Activated CD4-positive, alpha-beta T cell treated with anti-CD3 and anti-CD28 coated beads, Interleukin-2, Interleukin-6, amounts not matched to agents 100 ng/mL and 50 ng/mL, durations not matched to agents 16 hours and 8 hours (primary cell): ENCODE results near the gene GOLGA8F.
A peak's percentile ranks its signal among the peaks of the same experiment; 100 is the strongest.
"Not testable (repeated sequence)": the region's sequence is repeated elsewhere in the genome, so short reads cannot be mapped to it uniquely, and the experiment has no call there.

ENCODE experiments used
- DNase-seq: peaks from one replicate; pipeline ENCODE4 v3.0.0-alpha.2; 2020

The GOLGA8F gene

GRCh38 chr15:28378364-28378763 lies at the start of gene GOLGA8F:
GOLGA8F (plus strand) TSS chr15:28378664; CDS start chr15:28378762, 98 bp downstream.
- DNase-seq: not testable (repeated sequence)

GRCh38 chr15:28357984-28358383 lies 20.5 kb upstream of the GOLGA8F start, which contains the start of gene GOLGA6L24:
GOLGA6L24 (minus strand) TSS chr15:28358084; CDS start chr15:28358023, 61 bp downstream.
- DNase-seq: not testable (repeated sequence)

- not testable (repeated sequence) for DNase-seq
These were observed 13.0 kb upstream of the GOLGA8F start for GRCh38 chr15:28365502-28365901.

GRCh38 chr15:28380053-28380452 lies 1.6 kb downstream of the GOLGA8F start:
- peak; percentile 18 for DNase-seq

GRCh38 chr15:28396022-28396421 lies 17.6 kb downstream of the GOLGA8F start:
- DNase-seq: not testable (repeated sequence)

- DNase-seq: not testable (repeated sequence)
These were observed 24.4 kb downstream of the GOLGA8F start for GRCh38 chr15:28402774-28403435.

- not testable (repeated sequence) for DNase-seq
These were observed 42.0 kb downstream of the GOLGA8F start for GRCh38 chr15:28420470-28420869.

- DNase-seq: not testable (repeated sequence)
These were observed 57.1 kb downstream of the GOLGA8F start for GRCh38 chr15:28435594-28435993.
